HS-27A (cell line): ENCODE measurements around the gene GAGE12J.
"Not testable (repeated sequence)": the region's sequence is repeated elsewhere in the genome, so short reads cannot be mapped to it uniquely, and the experiment has no call there.

ENCODE experiments used
- DNase-seq: peaks from one replicate; pipeline ENCODE4 v3.0.0-alpha.2; 2012; ENCODE audit warnings: low read depth, missing footprints

The GAGE12J gene

DNA sequence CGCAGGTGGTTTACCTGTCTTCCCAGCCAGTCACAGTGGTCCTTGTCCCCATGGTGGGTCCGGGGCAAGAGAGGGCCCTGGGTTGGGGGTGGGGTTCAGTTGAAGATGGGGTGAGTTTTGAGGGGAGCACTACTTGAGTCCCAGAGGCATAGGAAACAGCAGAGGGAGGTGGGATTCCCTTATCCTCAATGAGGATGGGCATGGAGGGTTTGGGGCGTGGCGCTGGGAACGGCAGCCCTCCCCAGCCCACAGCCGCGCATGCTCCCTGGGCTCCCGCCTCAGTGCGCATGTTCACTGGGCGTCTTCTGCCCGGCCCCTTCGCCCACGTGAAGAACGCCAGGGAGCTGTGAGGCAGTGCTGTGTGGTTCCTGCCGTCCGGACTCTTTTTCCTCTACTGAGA lies at the start of gene GAGE12J:
Gene GAGE12J (plus strand): TSS at position 301 of the 400 bp plus-strand sequence. CDS start 1,157 bp downstream, outside the sequence.
- DNase-seq = not testable (repeated sequence)

DNA sequence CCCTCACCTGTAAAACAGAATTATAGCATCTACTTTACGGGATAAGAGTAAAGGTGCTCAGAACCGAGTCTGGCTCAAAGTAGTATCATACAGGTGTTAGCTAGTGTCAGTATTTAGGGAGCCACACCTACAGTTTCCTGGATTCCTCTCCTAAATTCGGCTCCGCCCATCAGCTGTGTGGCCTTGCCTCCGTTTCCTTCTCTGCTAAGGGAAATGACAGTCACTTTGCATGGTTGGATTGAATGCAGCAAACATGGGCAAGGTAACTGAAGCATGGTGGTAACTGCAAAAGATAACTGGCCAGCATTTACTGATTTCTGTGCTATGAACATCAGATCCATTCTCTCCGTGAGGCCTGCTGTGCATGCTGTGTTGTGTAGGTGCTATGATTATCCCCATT lies 49.4 kb upstream of the GAGE12J start:
- DNase-seq = no peak

DNA sequence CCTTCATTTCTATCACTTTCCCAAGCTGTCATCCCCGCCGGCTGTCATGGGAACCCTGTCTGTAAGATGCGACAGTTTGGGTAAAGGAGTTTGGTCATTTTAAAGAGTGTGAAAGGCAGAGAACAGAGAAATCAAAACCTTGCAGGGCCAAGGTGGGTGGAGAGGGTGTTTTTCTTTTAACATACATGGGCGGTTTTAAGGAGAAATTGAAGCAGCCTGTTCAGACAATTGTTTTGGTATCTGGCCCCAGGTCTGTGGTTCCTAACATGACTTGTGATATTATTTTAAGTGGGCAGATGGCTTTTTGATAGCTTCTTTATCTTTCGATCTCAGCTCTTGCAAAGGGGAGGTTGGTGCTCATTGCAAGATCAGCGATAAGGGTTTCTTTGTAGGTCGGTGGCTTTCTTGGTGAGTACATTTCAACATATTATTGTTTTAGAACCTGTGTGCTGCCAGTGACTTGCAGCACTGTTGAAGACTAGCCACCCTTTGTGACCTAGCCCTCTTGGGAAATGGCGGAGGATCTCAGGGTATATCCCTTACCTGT lies 48.6 kb upstream of the GAGE12J start:
- no peak for DNase-seq

DNA sequence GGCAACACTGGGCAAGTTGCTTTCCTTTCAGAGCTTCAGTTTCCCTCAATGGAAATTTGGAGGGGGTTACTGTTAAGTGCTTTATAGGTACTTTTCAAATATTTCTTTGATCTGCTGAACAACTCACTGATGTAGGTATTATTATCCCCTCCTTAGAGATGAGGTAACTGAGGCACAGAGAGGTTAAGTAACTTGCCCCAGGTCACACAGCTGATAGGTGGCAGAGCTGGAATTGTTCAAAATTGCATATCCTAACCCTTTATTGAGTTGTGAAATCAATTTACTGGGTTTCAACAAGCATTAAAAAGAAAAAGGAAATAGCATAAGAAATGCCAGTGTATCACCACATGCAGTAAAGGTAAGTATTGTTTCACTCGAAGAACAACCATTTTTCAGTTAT lies 45.6 kb upstream of the GAGE12J start:
- no peak for DNase-seq

- no peak for DNase-seq
These were observed 44.9 kb upstream of the GAGE12J start for GRCh38 chrX:49276671-49277534.

DNA sequence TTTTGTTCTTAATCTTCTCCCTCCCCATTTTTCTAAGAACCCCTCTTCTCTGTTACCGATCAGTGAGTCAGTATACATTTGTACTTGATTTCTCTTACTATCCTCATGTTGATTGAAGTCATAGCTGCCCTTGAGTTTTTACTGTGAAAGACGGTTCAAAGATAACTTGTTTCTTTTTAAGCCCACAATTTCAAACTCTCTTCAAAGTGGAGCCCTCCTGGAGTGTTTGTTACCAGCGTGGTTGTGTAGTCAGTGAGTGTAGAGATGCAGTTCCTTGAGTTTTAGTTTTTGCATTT lies 44.4 kb upstream of the GAGE12J start:
- no peak for DNase-seq

DNA sequence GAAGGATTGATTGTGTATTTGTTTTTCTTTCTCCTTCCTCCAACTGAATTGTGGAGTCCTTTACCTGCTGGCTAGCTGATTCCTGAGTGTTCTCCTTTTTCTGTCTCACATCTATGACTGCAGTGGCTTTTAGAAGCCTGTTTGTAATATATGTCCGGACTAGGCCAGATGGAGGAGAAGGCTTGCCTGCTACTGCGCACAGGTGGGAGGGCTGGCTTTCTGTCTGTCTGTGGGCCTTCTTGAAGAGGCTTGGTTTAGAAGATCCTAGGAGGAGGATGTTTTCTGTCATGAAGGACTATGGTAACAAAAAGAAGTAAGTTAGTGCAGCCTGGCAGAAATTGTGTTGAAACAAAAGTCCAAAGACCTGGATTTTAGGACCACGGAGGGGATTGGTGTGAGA lies 43.8 kb upstream of the GAGE12J start:
- no peak for DNase-seq

GRCh38 chrX:49282647-49283011 lies 39.2 kb upstream of the GAGE12J start:
- no peak for DNase-seq

DNA sequence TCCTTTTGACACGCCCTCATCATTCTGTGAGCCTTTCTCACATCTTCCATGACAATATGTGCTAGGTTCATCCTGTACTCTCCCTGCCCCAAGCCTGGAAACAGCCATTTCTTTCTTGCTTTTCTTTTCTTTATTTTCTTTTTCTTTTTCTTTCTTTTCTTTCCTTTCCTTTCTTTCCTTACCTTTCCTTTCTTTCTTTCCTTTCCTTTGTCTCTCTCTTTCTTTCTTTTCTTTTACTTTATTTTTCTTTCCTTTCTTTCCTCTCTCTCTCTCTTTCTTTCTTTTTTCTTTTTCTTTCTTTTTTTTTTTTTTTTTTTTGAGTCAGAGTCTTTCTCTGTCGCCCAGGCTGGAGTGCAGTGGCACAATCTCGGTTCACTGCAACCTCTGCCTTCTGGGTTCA lies 37.6 kb upstream of the GAGE12J start:
- DNase-seq = no peak

DNA sequence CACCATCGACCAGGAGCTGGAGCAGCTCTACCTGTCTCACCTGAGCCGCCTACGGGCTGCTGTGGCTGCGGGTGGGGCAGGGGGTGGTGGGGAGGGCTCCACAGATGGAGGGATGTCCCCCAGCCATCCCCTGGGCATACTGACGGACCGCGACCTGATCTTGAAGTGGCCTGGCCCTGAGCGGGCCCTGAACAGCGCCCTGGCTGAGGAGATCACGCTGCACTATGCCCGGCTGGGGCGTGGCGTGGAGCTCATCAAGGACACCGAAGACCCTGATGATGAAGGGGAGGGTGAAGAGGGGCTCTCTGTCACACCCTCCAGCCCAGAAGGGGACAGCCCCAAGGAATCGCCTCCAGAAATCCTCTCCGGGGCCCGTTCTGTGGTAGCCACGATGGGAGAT lies 35.7 kb upstream of the GAGE12J start:
- no peak for DNase-seq

DNA sequence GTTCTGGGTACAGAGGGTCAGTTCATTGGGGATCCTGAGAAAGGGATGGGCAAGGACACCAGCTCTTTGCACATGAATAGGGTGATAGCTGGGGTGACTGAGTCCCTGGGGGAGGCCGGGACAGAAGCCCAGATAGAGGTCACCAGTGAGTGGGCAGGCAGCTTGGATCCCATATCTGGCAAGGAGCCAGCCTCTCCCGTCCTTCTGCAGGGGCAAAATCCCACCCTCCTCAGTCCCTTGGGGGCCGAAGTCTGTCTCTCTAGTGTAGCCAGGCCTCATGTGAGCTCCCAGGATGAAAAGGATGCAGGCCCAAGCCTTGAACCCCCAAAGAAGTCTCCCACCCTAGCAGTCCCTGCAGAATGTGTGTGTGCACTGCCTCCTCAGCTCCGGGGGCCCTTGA lies 35.3 kb upstream of the GAGE12J start:
- DNase-seq = no peak

GRCh38 chrX:49287665-49288064 lies 34.2 kb upstream of the GAGE12J start:
- no peak for DNase-seq

GRCh38 chrX:49290215-49290614 lies 31.6 kb upstream of the GAGE12J start:
- no peak for DNase-seq

DNA sequence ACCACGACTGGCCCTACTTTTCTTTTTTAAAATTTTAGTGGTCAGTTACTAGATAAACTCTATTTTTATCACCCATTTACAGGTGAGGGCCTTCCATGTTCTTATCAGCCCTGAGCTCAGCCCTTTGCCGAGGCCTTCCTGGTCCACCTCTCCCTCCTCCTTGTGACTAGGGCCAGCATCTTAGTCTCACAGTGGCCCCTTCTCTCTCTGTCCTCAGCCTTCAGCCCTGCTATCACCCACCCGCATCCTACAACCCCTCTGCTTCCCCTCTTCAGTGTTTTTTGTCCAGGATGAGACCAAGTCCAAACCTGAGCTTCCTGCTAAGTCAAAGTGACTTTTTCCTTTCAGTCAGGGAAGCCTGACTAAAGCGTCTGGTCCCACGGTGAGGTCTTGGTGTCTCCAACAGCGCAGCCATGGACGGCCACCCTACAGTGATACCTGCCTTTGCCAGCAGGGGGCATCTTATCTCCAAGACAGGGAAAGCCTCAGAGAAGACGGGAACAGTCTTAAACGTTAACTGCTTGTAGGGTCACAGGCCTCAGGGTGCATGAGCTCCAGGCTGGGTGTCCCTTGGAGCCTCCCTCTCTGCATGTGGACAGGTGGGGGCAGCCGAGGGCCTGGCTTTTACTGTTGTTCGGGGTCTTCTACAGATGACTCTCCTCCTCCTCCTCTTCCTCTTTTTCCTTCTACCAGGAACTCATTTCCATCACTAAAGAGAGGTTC lies 30.1 kb upstream of the GAGE12J start:
- no peak for DNase-seq

DNA sequence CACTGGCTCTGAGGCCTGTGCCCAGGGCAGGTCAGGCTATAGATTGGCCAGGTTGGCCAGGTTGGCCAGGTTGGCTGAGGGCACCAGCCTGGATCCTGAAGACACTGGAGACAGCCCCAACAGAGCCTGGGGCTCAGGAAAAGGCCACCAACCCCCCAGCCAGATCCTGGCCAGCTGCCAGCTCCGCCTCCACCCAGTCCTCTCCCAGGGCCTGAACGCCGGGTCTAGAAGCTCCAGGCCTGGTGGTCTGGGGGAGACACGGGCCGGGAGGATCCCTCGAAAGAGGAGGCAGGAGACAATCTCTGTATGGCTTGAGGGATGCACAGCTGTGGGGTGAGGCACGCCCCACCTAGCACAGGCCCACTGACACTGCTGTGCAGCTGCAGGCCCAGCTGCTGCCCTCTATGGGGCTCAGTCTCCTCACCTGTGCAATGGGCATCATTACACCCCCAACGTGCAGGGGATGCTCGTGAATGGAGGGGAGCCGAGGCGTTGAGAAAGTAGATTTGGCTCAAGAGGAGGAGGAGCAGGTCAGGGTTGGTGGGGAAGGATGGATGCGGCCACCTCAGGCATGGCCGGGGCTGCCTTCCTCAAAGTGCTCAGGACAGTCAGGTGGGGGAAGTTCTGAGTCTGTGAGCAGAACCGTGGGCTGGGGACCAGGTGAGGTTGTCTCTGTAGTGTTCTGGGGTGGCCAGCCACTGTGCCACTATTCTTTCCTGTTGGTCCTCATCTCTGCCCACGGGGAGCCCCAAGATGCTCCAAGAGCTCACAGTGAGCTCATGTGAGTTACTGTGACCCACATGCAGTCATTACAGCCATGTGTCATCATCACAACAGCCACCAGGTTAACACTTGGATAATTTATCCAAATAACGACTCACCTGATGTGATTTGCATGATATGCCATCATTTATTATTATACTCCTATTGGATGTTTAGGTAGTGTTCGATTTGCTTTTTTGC lies 29.2 kb upstream of the GAGE12J start:
- DNase-seq = no peak

- DNase-seq = not testable (repeated sequence)
These were observed 22.5 kb upstream of the GAGE12J start for GRCh38 chrX:49299293-49299692.

- DNase-seq = no peak
These were observed 21.1 kb upstream of the GAGE12J start for GRCh38 chrX:49300703-49301102.

GRCh38 chrX:49303346-49303745 lies 18.5 kb upstream of the GAGE12J start, which contains the start of gene GAGE10:
GAGE10 (plus strand) TSS chrX:49303646; CDS start chrX:49304860, 1,214 bp downstream.
- DNase-seq = no peak

DNA sequence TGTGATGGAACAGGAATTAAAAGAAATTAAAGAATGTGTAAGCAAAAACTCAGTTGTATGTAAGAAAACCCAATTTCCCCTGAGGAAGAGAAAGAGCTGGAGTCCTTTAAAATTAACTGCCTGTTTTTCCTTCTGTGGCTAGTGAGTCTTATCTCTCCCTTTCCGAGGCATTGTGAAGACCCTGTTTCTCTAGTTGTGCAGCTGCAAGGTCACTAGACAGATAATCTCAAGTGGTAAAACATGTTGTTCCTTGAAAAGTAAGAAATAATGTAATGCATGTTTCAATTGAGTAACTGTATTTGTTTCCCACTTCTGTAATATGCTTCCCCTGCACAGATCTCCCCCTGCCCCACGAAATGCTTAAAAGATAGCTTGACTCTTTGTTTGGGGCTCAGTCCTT lies 14.1 kb upstream of the GAGE12J start:
- DNase-seq = not testable (repeated sequence)

DNA sequence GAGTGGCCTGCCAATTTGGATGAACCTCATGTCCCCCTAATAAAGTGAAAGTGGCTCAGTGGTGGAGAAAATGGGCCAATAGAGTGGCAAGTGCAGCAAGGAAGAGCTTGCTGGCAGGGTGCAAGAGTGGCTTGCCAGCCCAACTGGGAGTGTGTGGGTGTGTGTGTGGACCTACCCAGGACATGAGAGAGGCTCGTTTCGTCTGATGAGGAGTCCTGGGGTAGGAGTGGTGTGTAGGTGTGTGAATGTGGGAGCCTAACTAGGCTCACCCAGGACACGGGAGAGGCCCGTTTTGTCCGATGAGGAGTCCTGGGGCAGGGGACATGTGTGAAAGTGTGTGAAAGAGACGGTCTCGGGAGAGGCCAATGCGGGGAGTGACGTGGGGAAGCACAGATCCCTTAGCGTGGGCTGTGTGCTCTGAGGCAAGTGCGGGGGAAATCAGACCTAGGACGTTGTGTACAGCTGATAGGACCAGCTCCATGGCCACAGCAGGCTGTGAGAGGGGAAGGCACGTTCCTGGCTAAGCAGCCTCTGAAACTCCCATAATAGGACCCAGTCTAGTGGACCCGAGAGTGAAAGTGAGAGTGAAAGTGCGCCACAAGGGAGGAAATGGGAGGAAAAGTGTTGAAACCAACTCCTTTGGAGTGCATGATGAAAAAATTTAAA lies 13.1 kb upstream of the GAGE12J start:
- no peak for DNase-seq

DNA sequence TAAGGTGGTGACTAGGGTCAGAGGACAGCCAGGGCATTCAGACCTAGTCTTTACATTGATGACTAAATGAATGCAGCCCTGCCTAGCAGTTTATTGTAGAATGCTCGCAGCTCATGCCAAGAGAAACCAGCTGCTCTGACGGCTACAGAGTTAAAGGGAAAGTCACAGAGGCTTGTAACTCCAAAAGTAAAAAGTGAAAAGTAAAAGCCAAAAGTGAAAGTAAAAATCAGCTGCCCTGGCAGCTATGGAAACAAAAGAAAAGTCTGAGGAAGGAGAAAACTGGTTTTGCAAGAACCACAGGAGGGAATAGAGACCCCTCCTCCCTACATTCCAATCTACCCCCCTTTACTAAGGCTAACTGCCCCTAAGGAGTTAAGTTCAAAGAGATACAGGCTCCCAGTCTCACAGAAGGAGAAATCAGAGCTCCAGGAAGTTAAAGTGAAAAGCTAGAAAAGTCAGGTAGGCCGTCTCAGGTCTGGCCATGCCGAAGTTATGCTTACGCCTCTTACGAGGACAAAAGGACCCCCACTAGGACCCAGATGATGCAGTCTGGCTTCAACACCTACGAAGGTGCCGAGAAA lies 12.3 kb upstream of the GAGE12J start:
- no peak for DNase-seq
